ENCODE results near the gene AMOTL2.

The AMOTL2 gene

GRCh38 chr3:134330883-134331810 lies 43.1 kb downstream of the AMOTL2 start:
- no peak for DNase-seq

GRCh38 chr3:134328846-134329245 lies 45.4 kb downstream of the AMOTL2 start:
- DNase-seq = no peak

- DNase-seq = peak; percentile 16
Measured at GRCh38 chr3:134328147-134328591, 46.1 kb downstream of the AMOTL2 start.

GRCh38 chr3:134327594-134327975 lies 46.7 kb downstream of the AMOTL2 start:
- no peak for DNase-seq

GRCh38 chr3:134326760-134327593 lies 47.3 kb downstream of the AMOTL2 start:
- DNase-seq = no peak

- DNase-seq = no peak
Measured at GRCh38 chr3:134326126-134326525, 48.1 kb downstream of the AMOTL2 start.

GRCh38 chr3:134325706-134326105 lies 48.5 kb downstream of the AMOTL2 start:
- no peak for DNase-seq

GRCh38 chr3:134325061-134325705 lies 49.1 kb downstream of the AMOTL2 start:
- DNase-seq = no peak

- DNase-seq = no peak
Measured at GRCh38 chr3:134323966-134324962, 50.0 kb downstream of the AMOTL2 start.

GRCh38 chr3:134322286-134322685 lies 52.0 kb downstream of the AMOTL2 start:
- no peak for DNase-seq

GRCh38 chr3:134320749-134321148 lies 53.5 kb downstream of the AMOTL2 start:
- DNase-seq = no peak

GRCh38 chr3:134319931-134320330 lies 54.3 kb downstream of the AMOTL2 start:
- DNase-seq = no peak

- no peak for DNase-seq
Measured at GRCh38 chr3:134318166-134318565, 56.1 kb downstream of the AMOTL2 start.

- DNase-seq = no peak
Measured at GRCh38 chr3:134317106-134317947, 56.9 kb downstream of the AMOTL2 start.

GRCh38 chr3:134315286-134316106 lies 58.8 kb downstream of the AMOTL2 start:
- no peak for DNase-seq

GRCh38 chr3:134314588-134315285 lies 59.5 kb downstream of the AMOTL2 start:
- DNase-seq = no peak

GRCh38 chr3:134313847-134314587 lies 60.2 kb downstream of the AMOTL2 start:
- no peak for DNase-seq

Data from inflammatory macrophage treated with lipopolysaccharide for 4 hours (primary cell).